HepG2 (cell line): ENCODE measurements around the gene PIP5K1C. TPM values are rescaled to one million over a fixed set of nuclear protein-coding genes. Genes with fewer than 3 reads are reported as not detected.
A peak's percentile ranks its signal among the peaks of the same experiment; 100 is the strongest.

Source experiments
- EEA1 ChIP-seq: sonication (generic); formaldehyde crosslinking; IDR thresholded peaks from 2 replicates; pipeline ENCODE4 v1.5.1; 2020; ENCODE audit warnings: mild to moderate bottlenecking, missing genetic modification reagents, borderline replicate concordance
- FOXK1 ChIP-seq: sonication (generic); formaldehyde crosslinking; IDR thresholded peaks from 2 replicates; pipeline ENCODE4 v1.4.0; 2020; ENCODE audit warnings: low read depth, missing genetic modification reagents, borderline replicate concordance
- GFI1 ChIP-seq: sonication (generic); formaldehyde crosslinking; IDR thresholded peaks from 2 replicates; pipeline ENCODE4 v1.5.0; 2020; ENCODE audit warnings: missing genetic modification reagents, mild to moderate bottlenecking, borderline replicate concordance
- HNF4A ChIP-seq: sonication (generic); formaldehyde crosslinking; IDR thresholded peaks from 2 replicates; pipeline ENCODE4 v1.4.0; 2020; ENCODE audit warnings: missing genetic modification reagents
- HNRNPUL1 ChIP-seq: fragments of 200-400 bp; formaldehyde crosslinking; IDR thresholded peaks from 2 replicates; pipeline ENCODE4 v1.6.1; 2017; ENCODE audit warnings: low read depth, mild to moderate bottlenecking, low read length, moderate library complexity
- JDP2 ChIP-seq: sonication (generic); formaldehyde crosslinking; IDR thresholded peaks from 2 replicates; pipeline ENCODE4 v1.8.1; 2022; ENCODE audit warnings: missing genetic modification reagents, borderline replicate concordance
- KDM6A ChIP-seq: IDR thresholded peaks from 2 replicates; pipeline ENCODE4 v1.6.1; 2016; ENCODE audit warnings: low read depth
- KLF6 ChIP-seq: IDR thresholded peaks from 2 replicates; pipeline ENCODE4 v1.8.0; 2016; ENCODE audit warnings: missing biosample characterization, missing genetic modification reagents
- POLR2AphosphoS2 ChIP-seq: IDR thresholded peaks from 2 replicates; pipeline ENCODE4 v1.6.1; 2011; ENCODE audit warnings: low read depth, low read length, improper control_type of control experiment
- ZKSCAN5 ChIP-seq: sonication (generic); formaldehyde crosslinking; IDR thresholded peaks from 2 replicates; pipeline ENCODE4 v1.5.1; 2020; ENCODE audit warnings: mild to moderate bottlenecking, missing genetic modification reagents
- ZNF136 ChIP-seq: sonication (generic); formaldehyde crosslinking; IDR thresholded peaks from 2 replicates; pipeline ENCODE4 v1.8.1; 2022; ENCODE audit warnings: low read depth, mild to moderate bottlenecking, moderate library complexity, missing genetic modification reagents
- polyA plus RNA-seq, 8 experiments: library from polyadenylated mRNA; depleted of rRNA in 3 of 8; stranded (reverse) in 7 of 8; unstranded in 1 of 8; fragments of >200 nt; fragmentation: Illumina TruSeq in 4 of 8; extraction: Trizol in 4 of 8; gene quantifications; 2 replicates each; pipeline versions ENCODE4 v1.2.1 to v1.2.3, GENCODE V29; 2011 to 2016; ENCODE audit warnings: low read depth in 4 of 8, missing spikeins in 1 of 8, mixed read lengths in 1 of 8; ENCODE audit not compliant: insufficient read depth in 1 of 8
- total RNA-seq, 5 experiments: library from RNA; depleted of rRNA; stranded (reverse); fragments of >200 nt; fragmentation: Illumina TruSeq; extraction: Trizol; gene quantifications; 2 replicates each; pipeline ENCODE4 v1.2.3, GENCODE V29; 2016; ENCODE audit warnings: low read depth in 1 of 5
- TF ChIP-seq, protein P1 (sequence below): IDR thresholded peaks from 2 replicates; pipeline ENCODE4 v1.6.1; 2016; ENCODE audit warnings: low read depth, borderline replicate concordance
- TF ChIP-seq, protein P2 (sequence below): sonication (generic); formaldehyde crosslinking; IDR thresholded peaks from 2 replicates; pipeline ENCODE4 v1.4.0; 2020; ENCODE audit warnings: missing genetic modification reagents
- TF ChIP-seq, protein P3 (sequence below): sonication (generic); formaldehyde crosslinking; IDR thresholded peaks from 2 replicates; pipeline ENCODE4 v1.5.0; 2020; ENCODE audit warnings: missing genetic modification reagents, mild to moderate bottlenecking, borderline replicate concordance
- TF ChIP-seq, protein P4 (sequence below), 2 experiments: sonication (generic) in 1 of 2; formaldehyde crosslinking in 1 of 2; IDR thresholded peaks; 2 replicates each; pipeline versions ENCODE4 v1.4.0 to v1.6.1; 2018 to 2020; ENCODE audit warnings: missing genetic modification reagents in 2 of 2, borderline replicate concordance in 1 of 2, low read depth in 1 of 2, mild to moderate bottlenecking in 1 of 2, missing biosample characterization in 1 of 2
- TF ChIP-seq, protein P5 (sequence below): sonication (generic); formaldehyde crosslinking; IDR thresholded peaks from 2 replicates; pipeline ENCODE4 v1.8.0; 2022; ENCODE audit warnings: missing genetic modification reagents, low read depth, mild to moderate bottlenecking, borderline replicate concordance
- TF ChIP-seq, protein P6 (sequence below): sonication (generic); formaldehyde crosslinking; IDR thresholded peaks from 2 replicates; pipeline ENCODE4 v1.5.1; 2020; ENCODE audit warnings: missing genetic modification reagents, mild to moderate bottlenecking, borderline replicate concordance
- TF ChIP-seq, protein P7 (sequence below): sonication (generic); formaldehyde crosslinking; conservative IDR thresholded peaks from 2 replicates; pipeline ENCODE4 v1.8.0; 2022; ENCODE audit warnings: low read depth, missing genetic modification reagents

Gene PIP5K1C
- total and polyA plus RNA-seq, 2 of the 13 experiments (the other 11 are each of a cell fraction or from before 2014, with no cell fraction given), result 3.6 to 4.3 TPM

DNA sequence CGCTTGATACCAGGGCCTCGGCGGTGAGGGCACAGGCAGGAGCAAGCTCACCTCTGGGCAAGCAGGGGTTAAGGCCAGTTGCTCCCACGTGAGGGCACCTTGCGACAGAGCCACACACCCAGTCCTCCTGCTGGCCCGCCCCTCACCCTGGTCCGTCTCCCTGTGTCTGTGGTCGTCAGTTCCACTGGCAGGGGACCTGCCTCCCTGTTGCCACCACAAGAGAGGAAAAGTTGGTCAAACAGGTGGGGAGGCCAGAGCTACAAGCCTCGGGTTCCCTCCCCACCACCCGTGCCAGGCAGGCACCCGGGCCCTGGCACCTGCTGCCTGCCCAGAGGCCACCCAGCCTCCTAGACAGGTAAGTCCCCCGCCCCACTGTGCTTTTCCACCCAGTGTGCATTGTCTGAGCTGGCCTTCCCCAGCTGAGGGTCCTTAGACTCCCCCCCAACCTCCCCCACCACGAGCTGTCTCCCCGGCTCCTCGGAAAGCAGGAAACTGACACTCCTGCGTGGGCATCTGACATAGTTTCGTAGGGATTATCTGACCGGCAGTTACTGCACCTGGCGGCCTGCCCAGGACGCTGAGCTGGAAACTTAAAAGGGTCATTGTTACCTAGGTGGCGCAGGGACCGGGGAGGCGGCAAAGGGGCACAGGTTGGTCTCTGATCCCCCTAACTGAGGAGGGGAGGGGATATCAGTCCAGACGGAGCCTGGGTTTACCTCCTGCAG lies 8.1 kb upstream of the PIP5K1C start, which contains the start of gene TJP3 (continued):
- TF ChIP-seq, protein P1, sequence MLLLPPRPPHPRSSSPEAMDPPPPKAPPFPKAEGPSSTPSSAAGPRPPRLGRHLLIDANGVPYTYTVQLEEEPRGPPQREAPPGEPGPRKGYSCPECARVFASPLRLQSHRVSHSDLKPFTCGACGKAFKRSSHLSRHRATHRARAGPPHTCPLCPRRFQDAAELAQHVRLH (CRISPR knock-in tag), result no peak
- TF ChIP-seq HNF4A (CRISPR knock-in tag) (peak; percentile 54), GFI1 (no peak), POLR2AphosphoS2 (no peak), ZKSCAN5 (peak; percentile 81; the same call in 1 of the 2 replicates), FOXK1 (CRISPR knock-in tag) (no peak), KDM6A (no peak), KLF6 (CRISPR knock-in tag) (no peak), HNRNPUL1 (no peak), ZNF136 (CRISPR knock-in tag) (no peak), JDP2 (CRISPR knock-in tag) (no peak), EEA1 (CRISPR knock-in tag) (no peak)
- TF ChIP-seq, protein P2, sequence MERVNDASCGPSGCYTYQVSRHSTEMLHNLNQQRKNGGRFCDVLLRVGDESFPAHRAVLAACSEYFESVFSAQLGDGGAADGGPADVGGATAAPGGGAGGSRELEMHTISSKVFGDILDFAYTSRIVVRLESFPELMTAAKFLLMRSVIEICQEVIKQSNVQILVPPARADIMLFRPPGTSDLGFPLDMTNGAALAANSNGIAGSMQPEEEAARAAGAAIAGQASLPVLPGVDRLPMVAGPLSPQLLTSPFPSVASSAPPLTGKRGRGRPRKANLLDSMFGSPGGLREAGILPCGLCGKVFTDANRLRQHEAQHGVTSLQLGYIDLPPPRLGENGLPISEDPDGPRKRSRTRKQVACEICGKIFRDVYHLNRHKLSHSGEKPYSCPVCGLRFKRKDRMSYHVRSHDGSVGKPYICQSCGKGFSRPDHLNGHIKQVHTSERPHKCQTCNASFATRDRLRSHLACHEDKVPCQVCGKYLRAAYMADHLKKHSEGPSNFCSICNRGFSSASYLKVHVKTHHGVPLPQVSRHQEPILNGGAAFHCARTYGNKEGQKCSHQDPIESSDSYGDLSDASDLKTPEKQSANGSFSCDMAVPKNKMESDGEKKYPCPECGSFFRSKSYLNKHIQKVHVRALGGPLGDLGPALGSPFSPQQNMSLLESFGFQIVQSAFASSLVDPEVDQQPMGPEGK, result peak; percentile 51
- TF ChIP-seq, protein P3, sequence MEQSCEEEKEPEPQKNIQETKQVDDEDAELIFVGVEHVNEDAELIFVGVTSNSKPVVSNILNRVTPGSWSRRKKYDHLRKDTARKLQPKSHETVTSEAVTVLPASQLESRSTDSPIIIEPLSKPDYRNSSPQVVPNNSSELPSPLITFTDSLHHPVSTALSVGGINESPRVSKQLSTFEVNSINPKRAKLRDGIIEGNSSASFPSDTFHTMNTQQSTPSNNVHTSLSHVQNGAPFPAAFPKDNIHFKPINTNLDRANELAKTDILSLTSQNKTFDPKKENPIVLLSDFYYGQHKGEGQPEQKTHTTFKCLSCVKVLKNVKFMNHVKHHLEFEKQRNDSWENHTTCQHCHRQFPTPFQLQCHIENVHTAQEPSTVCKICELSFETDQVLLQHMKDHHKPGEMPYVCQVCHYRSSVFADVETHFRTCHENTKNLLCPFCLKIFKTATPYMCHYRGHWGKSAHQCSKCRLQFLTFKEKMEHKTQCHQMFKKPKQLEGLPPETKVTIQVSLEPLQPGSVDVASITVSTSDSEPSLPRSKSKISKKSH (CRISPR knock-in tag), result 0 out of 2 replicates have a peak, but pooled peaks have one; percentile 24
- TF ChIP-seq, protein P4, sequence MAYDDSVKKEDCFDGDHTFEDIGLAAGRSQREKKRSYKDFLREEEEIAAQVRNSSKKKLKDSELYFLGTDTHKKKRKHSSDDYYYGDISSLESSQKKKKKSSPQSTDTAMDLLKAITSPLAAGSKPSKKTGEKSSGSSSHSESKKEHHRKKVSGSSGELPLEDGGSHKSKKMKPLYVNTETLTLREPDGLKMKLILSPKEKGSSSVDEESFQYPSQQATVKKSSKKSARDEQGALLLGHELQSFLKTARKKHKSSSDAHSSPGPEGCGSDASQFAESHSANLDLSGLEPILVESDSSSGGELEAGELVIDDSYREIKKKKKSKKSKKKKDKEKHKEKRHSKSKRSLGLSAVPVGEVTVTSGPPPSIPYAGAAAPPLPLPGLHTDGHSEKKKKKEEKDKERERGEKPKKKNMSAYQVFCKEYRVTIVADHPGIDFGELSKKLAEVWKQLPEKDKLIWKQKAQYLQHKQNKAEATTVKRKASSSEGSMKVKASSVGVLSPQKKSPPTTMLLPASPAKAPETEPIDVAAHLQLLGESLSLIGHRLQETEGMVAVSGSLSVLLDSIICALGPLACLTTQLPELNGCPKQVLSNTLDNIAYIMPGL (CRISPR knock-in tag; IDR thresholded peaks at IDR 0.05; ENCODE audit: borderline replicate concordance in 1 of 2, low read depth in 1 of 2), result no peak; a peak in 1 of 4 replicates
- TF ChIP-seq, protein P5, sequence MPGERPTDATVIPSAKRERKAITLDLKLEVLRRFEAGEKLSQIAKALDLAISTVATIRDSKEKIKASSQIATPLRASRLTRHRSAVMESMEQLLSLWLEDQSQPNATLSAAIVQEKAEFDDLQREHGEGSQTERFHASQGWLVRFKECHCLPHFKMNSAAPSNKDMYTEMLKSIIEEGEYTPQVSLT (CRISPR knock-in tag), result no peak
- TF ChIP-seq, protein P6, sequence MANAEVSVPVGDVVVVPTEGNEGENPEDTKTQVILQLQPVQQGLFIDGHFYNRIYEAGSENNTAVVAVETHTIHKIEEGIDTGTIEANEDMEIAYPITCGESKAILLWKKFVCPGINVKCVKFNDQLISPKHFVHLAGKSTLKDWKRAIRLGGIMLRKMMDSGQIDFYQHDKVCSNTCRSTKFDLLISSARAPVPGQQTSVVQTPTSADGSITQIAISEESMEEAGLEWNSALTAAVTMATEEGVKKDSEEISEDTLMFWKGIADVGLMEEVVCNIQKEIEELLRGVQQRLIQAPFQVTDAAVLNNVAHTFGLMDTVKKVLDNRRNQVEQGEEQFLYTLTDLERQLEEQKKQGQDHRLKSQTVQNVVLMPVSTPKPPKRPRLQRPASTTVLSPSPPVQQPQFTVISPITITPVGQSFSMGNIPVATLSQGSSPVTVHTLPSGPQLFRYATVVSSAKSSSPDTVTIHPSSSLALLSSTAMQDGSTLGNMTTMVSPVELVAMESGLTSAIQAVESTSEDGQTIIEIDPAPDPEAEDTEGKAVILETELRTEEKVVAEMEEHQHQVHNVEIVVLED, result 0 out of 2 replicates have a peak, but pooled peaks have one; percentile 23
- TF ChIP-seq, protein P7, sequence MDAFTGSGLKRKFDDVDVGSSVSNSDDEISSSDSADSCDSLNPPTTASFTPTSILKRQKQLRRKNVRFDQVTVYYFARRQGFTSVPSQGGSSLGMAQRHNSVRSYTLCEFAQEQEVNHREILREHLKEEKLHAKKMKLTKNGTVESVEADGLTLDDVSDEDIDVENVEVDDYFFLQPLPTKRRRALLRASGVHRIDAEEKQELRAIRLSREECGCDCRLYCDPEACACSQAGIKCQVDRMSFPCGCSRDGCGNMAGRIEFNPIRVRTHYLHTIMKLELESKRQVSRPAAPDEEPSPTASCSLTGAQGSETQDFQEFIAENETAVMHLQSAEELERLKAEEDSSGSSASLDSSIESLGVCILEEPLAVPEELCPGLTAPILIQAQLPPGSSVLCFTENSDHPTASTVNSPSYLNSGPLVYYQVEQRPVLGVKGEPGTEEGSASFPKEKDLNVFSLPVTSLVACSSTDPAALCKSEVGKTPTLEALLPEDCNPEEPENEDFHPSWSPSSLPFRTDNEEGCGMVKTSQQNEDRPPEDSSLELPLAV (CRISPR knock-in tag), result no peak
